Motor neuron (in vitro differentiated cells): ENCODE results near the gene LCN15. TPM values are rescaled to one million over a fixed set of nuclear protein-coding genes. Genes with fewer than 3 reads are reported as not detected.

Source experiments
- ATAC-seq, 8 experiments: fragments of 200-7000 bp; cut with Tn5 transposase; replicated peaks in 6 of 8; 2 replicates each; pipeline ENCODE4 v1.8.0; 2021; ENCODE audit warnings: mild to moderate bottlenecking in 8 of 8, moderate library complexity in 8 of 8
- H3K27ac ChIP-seq, 2 donors: fragments of 250-450 bp; sonication (Bioruptor Pico); 2 replicates each; pipeline ENCODE4 v1.9.0; 2021; ENCODE audit warnings: antibody characterized with exemption in 2 of 2, mild to moderate bottlenecking in 2 of 2, moderate library complexity in 1 of 2
- H3K4me1 ChIP-seq, 2 donors: fragments of 250-450 bp; sonication (Bioruptor Pico); replicated peaks in 1 of 2; 2 replicates each; pipeline ENCODE4 v1.6.1; 2021; ENCODE audit warnings: antibody characterized with exemption in 2 of 2, mild to moderate bottlenecking in 2 of 2, moderate library complexity in 1 of 2
- H3K4me3 ChIP-seq, 5 donors: fragments of 250-450 bp; sonication (Bioruptor Pico); 2 replicates each; pipeline ENCODE4 v1.9.0; 2021; ENCODE audit warnings: antibody characterized with exemption in 5 of 5, mild to moderate bottlenecking in 5 of 5, moderate library complexity in 4 of 5
- WGBS, 10 experiments: fragments of 450-650 bp; shearing (Covaris generic); methylation state at CpG; one replicate each; pipeline ENCODE4 v1.0.0; 2022; 5-methylcytosine and 5-hydroxymethylcytosine counted together
- in situ Hi-C, 9 experiments: fragments of 400-800 bp; cut with MboI; loops; one replicate each; pipeline ENCODE4 v1.15.0; 2021; ENCODE audit warnings: low sequenced_read_pairs in 9 of 9, low pct_unique_long_range_greater_than_20kb in 2 of 9; ENCODE audit not compliant: unreplicated experiment in 9 of 9
- total RNA-seq, 8 experiments: library from RNA; unstranded; fragments of 300-600 nt; gene quantifications; 2 replicates each; pipeline versions ENCODE4 v1.2.3 to v1.2.4, GENCODE V29; 2022

Gene LCN15
- total RNA-seq, 8 experiments from 2014 or later: 0.21 to 0.43 (median 0.23) TPM; not detected in 3

GRCh38 chr9:136725612-136726011, 38.7 kb downstream of the LCN15 start:
- Histone ChIP-seq H3K4me3 (no peak overlapping the region), H3K27ac (no peak overlapping the region), H3K4me1 (peaks cover 26 to 28% of the 10 kb centered on the region in 2 donors)
- ATAC-seq: no peak
- in situ Hi-C loops: no loop called here
- 71 to 100% (median 87%) methylated on average over 3 to 7 of the region's 10 CpGs; no CpG with 5 or more reads in 7 of the 10 experiments for WGBS, 10 experiments

DNA sequence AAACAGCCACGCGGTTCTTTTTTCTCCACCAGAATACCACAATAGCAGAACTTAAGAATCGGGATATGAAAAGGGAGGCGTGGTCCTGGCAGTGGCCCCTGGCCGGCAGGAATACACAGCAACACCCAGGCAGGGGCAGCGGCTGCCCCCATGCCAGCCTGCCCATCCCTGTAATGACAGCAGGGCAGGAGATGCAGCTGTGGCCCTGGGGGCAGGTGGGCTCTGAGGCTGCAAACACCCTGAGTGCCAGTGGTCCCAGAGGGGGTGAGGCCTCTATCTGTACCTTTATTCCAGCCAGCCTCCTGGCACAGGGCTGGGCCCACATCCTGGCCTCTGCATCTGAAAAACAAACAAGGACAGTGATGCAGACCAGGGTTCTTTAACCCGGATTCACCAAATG, 39.5 kb downstream of the LCN15 start:
- no peak overlapping the region for H3K4me3 ChIP-seq
- H3K27ac ChIP-seq: no peak overlapping the region
- WGBS, 10 experiments: 47 to 100% (median 80%) methylated on average over 1 to 4 of the region's 7 CpGs; no CpG with 5 or more reads in 3 of the 10 experiments
- no peak for ATAC-seq
- H3K4me1 ChIP-seq: peaks cover 30 to 33% of the 10 kb centered on the region in 2 donors
- in situ Hi-C loops: no loop called here

- in situ Hi-C loops: no loop called here
- no peak overlapping the region for H3K27ac ChIP-seq
Observed at GRCh38 chr9:136723989-136724388, 40.3 kb downstream of the LCN15 start.

DNA sequence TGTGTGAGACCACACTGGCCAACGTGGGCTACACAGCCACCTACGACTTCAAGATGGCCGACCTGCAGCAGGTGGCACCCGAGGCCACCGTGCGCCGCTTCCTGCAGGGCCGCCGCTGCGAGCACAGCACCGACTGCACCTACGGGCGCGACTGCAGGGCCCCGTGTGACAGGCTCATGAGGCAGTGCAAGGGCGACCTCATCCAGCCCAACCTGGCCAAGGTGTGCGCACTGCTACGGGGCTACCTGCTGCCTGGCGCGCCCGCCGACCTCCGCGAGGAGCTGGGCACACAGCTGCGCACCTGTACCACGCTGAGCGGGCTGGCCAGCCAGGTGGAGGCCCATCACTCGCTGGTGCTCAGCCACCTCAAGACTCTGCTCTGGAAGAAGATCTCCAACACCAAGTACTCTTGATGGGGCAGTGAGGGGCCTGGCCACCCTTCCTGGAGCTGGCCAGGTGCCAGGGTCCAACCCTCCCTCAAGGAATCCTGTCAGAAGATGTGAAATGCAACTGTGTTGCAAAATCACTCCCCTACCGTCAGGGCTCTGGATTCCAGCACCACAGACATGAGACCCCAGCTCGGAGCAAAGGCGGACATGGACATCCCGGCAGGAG, 40.8 kb downstream of the LCN15 start:
- no peak overlapping the region for H3K4me3 ChIP-seq
- H3K27ac ChIP-seq: no peak overlapping the region
- H3K4me1 ChIP-seq: peaks cover 35 to 38% of the 10 kb centered on the region in 2 donors
- in situ Hi-C loops: no loop called here
- ATAC-seq: no peak
- 83 to 100% methylated on average over 2 to 8 of the region's 32 CpGs; no CpG with 5 or more reads in 8 of the 10 experiments for WGBS, 10 experiments

More at GRCh38 chr9:136723989-136724388, 40.3 kb downstream of the LCN15 start:
- WGBS, 10 experiments: 92 to 100% (median 100%) methylated on average over 1 to 3 of the region's 8 CpGs; no CpG with 5 or more reads in 7 of the 10 experiments
- peaks cover 36 to 38% of the 10 kb centered on the region in 2 donors for H3K4me1 ChIP-seq
- no peak for ATAC-seq
- H3K4me3 ChIP-seq: no peak overlapping the region

GRCh38 chr9:136722969-136723356, 41.4 kb downstream of the LCN15 start:
- WGBS, 10 experiments: 77 to 82% methylated on average over 5 to 8 of the region's 24 CpGs; no CpG with 5 or more reads in 8 of the 10 experiments
- no peak for ATAC-seq
- peaks cover 35 to 38% of the 10 kb centered on the region in 2 donors for H3K4me1 ChIP-seq
- no peak overlapping the region for H3K4me3 ChIP-seq
- in situ Hi-C loops: no loop called here
- no peak overlapping the region for H3K27ac ChIP-seq

- WGBS, 10 experiments: 67 to 100% (median 84%) methylated on average over 1 to 10 of the region's 31 CpGs; no CpG with 5 or more reads in 3 of the 10 experiments
- ATAC-seq: no peak
- Histone ChIP-seq H3K4me1 (peaks cover 35 to 38% of the 10 kb centered on the region in 2 donors), H3K27ac (no peak overlapping the region), H3K4me3 (no peak overlapping the region)
- in situ Hi-C loops: no loop called here
Observed at GRCh38 chr9:136722093-136722968, 42.0 kb downstream of the LCN15 start.

- in situ Hi-C loops: no loop called here
- Histone ChIP-seq H3K4me3 (no peak overlapping the region), H3K27ac (peak overlapping the region; percentile 28 to 73), H3K4me1 (peaks cover 28 to 32% of the 10 kb centered on the region in 2 donors)
- ATAC-seq: peak in 3 of 8 experiments; percentile 10 to 55 (median 27)
- 0 to 87% (median 58%) methylated on average over 1 to 12 of the region's 30 CpGs; no CpG with 5 or more reads in 4 of the 10 experiments for WGBS, 10 experiments
Observed at GRCh38 chr9:136721339-136722092, 42.8 kb downstream of the LCN15 start.

- 69 to 70% methylated on average over 2 to 4 of the region's 11 CpGs; no CpG with 5 or more reads in 8 of the 10 experiments for WGBS, 10 experiments
- in situ Hi-C loops: no loop called here
- peaks cover 22 to 26% of the 10 kb centered on the region in 2 donors for H3K4me1 ChIP-seq
- peak in 2 of 8 experiments; percentile 0 to 2 for ATAC-seq
- H3K27ac ChIP-seq: peak overlapping the region; percentile 28 to 73
- peak overlapping the region in 2 of 5 donors; percentile 7 to 11 for H3K4me3 ChIP-seq
Observed at GRCh38 chr9:136720898-136721338, 43.4 kb downstream of the LCN15 start.

- in situ Hi-C loops: no loop called here
- no CpG with 5 or more reads among the region's 20 CpGs for WGBS, 10 experiments
- Histone ChIP-seq H3K27ac (peak overlapping the region; percentile 28 to 81), H3K4me1 (peaks cover 20 to 24% of the 10 kb centered on the region in 2 donors), H3K4me3 (peak overlapping the region in 3 of 5 donors; percentile 2 to 11 (median 7))
- ATAC-seq: peak; percentile 5 to 87 (median 82)
Observed at GRCh38 chr9:136720251-136720897, 43.9 kb downstream of the LCN15 start.

- peaks cover 27 to 32% of the 10 kb centered on the region in 2 donors for H3K4me1 ChIP-seq
- WGBS, 10 experiments: 10 to 60% methylated on average over 2 of the region's 24 CpGs; no CpG with 5 or more reads in 8 of the 10 experiments
- H3K27ac ChIP-seq: peak overlapping the region in 1 of 2 donors; percentile 81
- in situ Hi-C loops: no loop called here
- peak in 5 of 8 experiments; percentile 0 to 3 (median 1) for ATAC-seq
- H3K4me3 ChIP-seq: no peak overlapping the region
Observed at GRCh38 chr9:136719195-136719880, 45.0 kb downstream of the LCN15 start.

- Histone ChIP-seq H3K4me1 (peaks cover 35 to 40% of the 10 kb centered on the region in 2 donors), H3K27ac (no peak overlapping the region), H3K4me3 (no peak overlapping the region)
- ATAC-seq: no peak
- WGBS, 10 experiments: 73 to 100% (median 92%) methylated on average over 4 to 5 of the region's 20 CpGs; no CpG with 5 or more reads in 7 of the 10 experiments
- in situ Hi-C loops: no loop called here
Observed at GRCh38 chr9:136718345-136719194, 45.7 kb downstream of the LCN15 start.
